Mesenchymal stem cell (in vitro differentiated cells and primary cell): ENCODE measurements around the gene STK32B.

Source experiments
- DNase-seq: peaks from one replicate; pipeline ENCODE4 v3.0.0-alpha.2; 2013
- H2AFZ ChIP-seq: one replicate; pipeline ENCODE4 v1.6.1; 2013; ENCODE audit warnings: low read depth, mild to moderate bottlenecking, control low read depth, inconsistent platforms, low read length, moderate library complexity
- H2AK5ac ChIP-seq: 2 replicates; pipeline ENCODE4 v1.6.1; 2013; ENCODE audit warnings: low read length, moderate library complexity, mild to moderate bottlenecking, inconsistent platforms; ENCODE audit not compliant: severe bottlenecking
- H2BK120ac ChIP-seq: one replicate; pipeline ENCODE4 v1.6.1; 2013; ENCODE audit warnings: low read depth, mild to moderate bottlenecking, inconsistent platforms, low read length, moderate library complexity
- H2BK12ac ChIP-seq, 2 experiments: one replicate each; pipeline ENCODE4 v1.6.1; 2013; ENCODE audit warnings: inconsistent platforms in 2 of 2, low read length in 2 of 2, mild to moderate bottlenecking in 2 of 2, moderate library complexity in 2 of 2, control low read depth in 1 of 2
- H2BK15ac ChIP-seq: one replicate; pipeline ENCODE4 v1.6.1; 2013; ENCODE audit warnings: mild to moderate bottlenecking, low read depth, inconsistent platforms; ENCODE audit not compliant: poor library complexity, severe bottlenecking
- H2BK5ac ChIP-seq: 2 replicates; pipeline ENCODE4 v1.6.1; 2013; ENCODE audit warnings: low read depth, mild to moderate bottlenecking, low read length, control low read depth, inconsistent platforms; ENCODE audit not compliant: poor library complexity, severe bottlenecking
- H3K14ac ChIP-seq, 2 experiments: one replicate each; pipeline ENCODE4 v1.6.1; 2013; ENCODE audit warnings: inconsistent platforms in 2 of 2, low read length in 2 of 2, control low read depth in 1 of 2, mild to moderate bottlenecking in 1 of 2, moderate library complexity in 1 of 2
- H3K18ac ChIP-seq, 2 experiments: one replicate each; pipeline ENCODE4 v1.6.1; 2013; ENCODE audit warnings: inconsistent platforms in 2 of 2, low read length in 2 of 2, control low read depth in 1 of 2, low read depth in 1 of 2, mild to moderate bottlenecking in 1 of 2
- H3K23ac ChIP-seq, 2 experiments: one replicate each; pipeline ENCODE4 v1.6.1; 2013; ENCODE audit warnings: inconsistent platforms in 2 of 2, low read length in 2 of 2, mild to moderate bottlenecking in 2 of 2, moderate library complexity in 2 of 2, control low read depth in 1 of 2
- H3K27ac ChIP-seq: 2 replicates; pipeline ENCODE4 v1.5.1; 2013; ENCODE audit warnings: mild to moderate bottlenecking, moderate library complexity, low read length, control low read depth, inconsistent platforms; ENCODE audit not compliant: poor library complexity, severe bottlenecking
- H3K27me3 ChIP-seq, 2 experiments: 2 replicates each; pipeline versions ENCODE4 v1.6.1 to v1.7.0; 2013; ENCODE audit warnings: low read length in 2 of 2, mild to moderate bottlenecking in 2 of 2, moderate library complexity in 2 of 2, control low read depth in 1 of 2, inconsistent platforms in 1 of 2; ENCODE audit not compliant: control insufficient read depth in 1 of 2, insufficient read depth in 1 of 2
- H3K36me3 ChIP-seq, 2 experiments: 2 replicates each; pipeline versions ENCODE4 v1.6.1 to v1.7.0; 2013; ENCODE audit warnings: low read length in 2 of 2, control low read depth in 1 of 2, inconsistent platforms in 1 of 2, low read depth in 1 of 2, mild to moderate bottlenecking in 1 of 2; ENCODE audit not compliant: insufficient read depth in 2 of 2, control insufficient read depth in 1 of 2
- H3K4ac ChIP-seq, 2 experiments: one replicate each; pipeline ENCODE4 v1.6.1; 2013; ENCODE audit warnings: inconsistent platforms in 2 of 2, low read length in 2 of 2, mild to moderate bottlenecking in 2 of 2, moderate library complexity in 2 of 2, control low read depth in 1 of 2, low read depth in 1 of 2
- H3K4me1 ChIP-seq: 2 replicates; pipeline ENCODE4 v1.6.1; 2013; ENCODE audit warnings: low read depth, low read length, control low read depth; ENCODE audit not compliant: control insufficient read depth, insufficient read depth
- H3K4me2 ChIP-seq: 2 replicates; pipeline ENCODE4 v1.6.1; 2013; ENCODE audit warnings: low read length, mild to moderate bottlenecking, inconsistent platforms; ENCODE audit not compliant: poor library complexity, severe bottlenecking
- H3K4me3 ChIP-seq, 2 experiments: 2 replicates each; pipeline versions ENCODE4 v1.5.1 to v1.7.0; 2013; ENCODE audit warnings: low read length in 2 of 2, mild to moderate bottlenecking in 2 of 2, control low read depth in 1 of 2, low read depth in 1 of 2; ENCODE audit not compliant: insufficient read depth in 1 of 2
- H3K79me1 ChIP-seq: replicated peaks from 2 replicates; pipeline ENCODE4 v1.6.1; 2013; ENCODE audit warnings: mild to moderate bottlenecking, control low read depth, low read length, inconsistent platforms; ENCODE audit not compliant: poor library complexity, severe bottlenecking
- H3K9ac ChIP-seq: 2 replicates; pipeline ENCODE4 v1.7.0; 2013; ENCODE audit warnings: mild to moderate bottlenecking, low read length, moderate library complexity
- H3K9me3 ChIP-seq: 2 replicates; pipeline ENCODE4 v1.7.0; 2013; ENCODE audit warnings: mild to moderate bottlenecking, low read length; ENCODE audit not compliant: control insufficient read depth
- H4K8ac ChIP-seq: one replicate; pipeline ENCODE4 v1.6.1; 2013; ENCODE audit warnings: inconsistent platforms, mild to moderate bottlenecking, low read length, moderate library complexity
- H4K91ac ChIP-seq: one replicate; pipeline ENCODE4 v1.6.1; 2013; ENCODE audit warnings: mild to moderate bottlenecking, low read length, inconsistent platforms
- WGBS: methylation state at CpG from one replicate; pipeline ENCODE4 v1.1.7; 2013; ENCODE audit warnings: mixed read lengths; 5-methylcytosine and 5-hydroxymethylcytosine counted together

Gene STK32B

DNA sequence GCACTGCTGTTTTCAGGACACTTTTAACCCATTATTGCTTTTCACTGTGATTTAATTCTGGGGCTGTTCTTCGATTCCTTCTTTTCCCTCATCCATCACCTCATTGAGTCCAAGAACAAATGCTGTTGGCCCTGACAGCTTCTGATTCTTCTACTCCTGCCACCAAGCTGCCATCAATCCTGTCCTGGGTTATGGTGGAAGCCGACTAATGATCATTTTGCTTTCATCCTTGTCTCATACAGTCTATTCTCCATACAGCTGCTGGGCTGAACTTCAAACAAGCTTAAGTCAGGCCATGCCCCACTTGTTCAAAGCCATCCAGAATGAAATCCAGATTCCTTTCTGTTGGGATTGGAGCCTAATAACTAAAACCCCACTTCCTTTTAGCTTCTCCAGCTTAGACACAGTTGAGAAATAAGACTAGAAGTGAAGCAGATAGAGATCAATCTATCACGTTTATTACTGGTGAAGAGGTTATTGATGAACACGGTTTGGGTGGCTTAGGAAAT is 161.9 kb downstream of the STK32B start:
- Histone ChIP-seq H2BK12ac (no peak overlapping the region), H2AK5ac (no peak overlapping the region), H3K14ac (no peak overlapping the region), H3K4me2 (no peak overlapping the region), H2BK120ac (no peak overlapping the region), H3K27me3 (no peaks in the 10 kb centered on the region), H3K4ac (no peak overlapping the region), H3K79me1 (no peaks in the 10 kb centered on the region), H2AFZ (no peak overlapping the region), H3K9me3 (no peaks in the 10 kb centered on the region), H3K4me3 (no peak overlapping the region), H3K18ac (no peak overlapping the region), H3K23ac (no peak overlapping the region), H3K36me3 (no peaks in the 10 kb centered on the region), H4K8ac (no peak overlapping the region), H3K27ac (no peak overlapping the region), H3K4me1 (no peaks in the 10 kb centered on the region), H4K91ac (no peak overlapping the region), H2BK5ac (no peak overlapping the region), H3K9ac (no peak overlapping the region), H2BK15ac (no peak overlapping the region)
- no peak for DNase-seq
- WGBS: 83% methylated on average over 4 of the region's 4 CpGs

DNA sequence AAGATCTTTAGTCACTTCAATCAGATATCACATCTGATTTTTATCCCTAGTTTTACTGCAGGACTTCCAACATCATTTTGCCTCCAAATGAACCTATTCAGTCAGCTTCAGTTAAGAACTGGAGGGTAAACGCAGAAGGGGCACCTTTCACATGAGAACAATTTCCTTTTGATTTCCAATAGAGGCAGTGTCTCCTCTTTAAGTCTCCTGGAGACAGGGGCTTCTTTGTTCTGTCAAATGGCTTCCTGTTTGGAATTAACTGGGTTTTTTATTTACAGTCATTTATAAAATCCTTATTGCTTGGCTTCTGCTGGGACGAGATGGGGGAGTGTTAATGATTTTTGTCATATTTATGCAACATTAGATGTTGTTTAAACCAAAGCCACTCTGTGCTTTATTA is 164.0 kb downstream of the STK32B start:
- DNase-seq: no peak
- Histone ChIP-seq H3K18ac (no peak overlapping the region), H3K4me2 (no peak overlapping the region), H3K23ac (no peak overlapping the region), H2BK12ac (no peak overlapping the region), H2BK120ac (no peak overlapping the region), H3K4ac (no peak overlapping the region), H2AK5ac (no peak overlapping the region), H3K9me3 (no peaks in the 10 kb centered on the region), H3K4me1 (no peaks in the 10 kb centered on the region), H3K27ac (no peak overlapping the region), H3K36me3 (no peaks in the 10 kb centered on the region), H3K9ac (no peak overlapping the region), H2BK15ac (no peak overlapping the region), H3K4me3 (no peak overlapping the region), H4K91ac (no peak overlapping the region), H2AFZ (no peak overlapping the region), H3K14ac (no peak overlapping the region), H3K27me3 (no peaks in the 10 kb centered on the region), H2BK5ac (no peak overlapping the region), H3K79me1 (no peaks in the 10 kb centered on the region), H4K8ac (no peak overlapping the region)
- 33% methylated on average over 1 of the region's 2 CpGs for WGBS

DNA sequence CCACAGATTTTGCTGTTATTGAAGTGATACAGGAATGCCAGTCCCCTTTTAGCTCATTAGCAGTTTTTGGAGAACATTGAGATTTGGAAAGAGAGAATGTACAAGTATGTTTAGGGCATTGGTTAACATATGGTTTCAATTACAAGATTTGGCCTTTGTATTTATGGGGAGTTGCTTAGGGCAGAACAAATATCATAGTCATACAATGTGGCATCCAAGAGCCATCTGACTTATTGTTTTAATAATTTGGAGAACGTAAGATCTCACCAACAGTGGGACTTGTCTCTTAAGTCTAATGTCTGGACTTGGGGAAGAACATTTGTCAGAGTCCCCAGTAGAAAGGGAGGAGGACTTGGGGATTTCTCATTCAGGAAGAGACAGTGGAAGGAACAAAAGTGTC is 166.1 kb downstream of the STK32B start:
- Histone ChIP-seq H3K27ac (no peak overlapping the region), H3K4me1 (no peaks in the 10 kb centered on the region), H3K9ac (no peak overlapping the region), H3K18ac (no peak overlapping the region), H2BK5ac (no peak overlapping the region), H4K91ac (no peak overlapping the region), H2AK5ac (no peak overlapping the region), H3K4me3 (no peak overlapping the region), H3K14ac (no peak overlapping the region), H3K23ac (no peak overlapping the region), H3K4ac (no peak overlapping the region), H4K8ac (no peak overlapping the region), H3K9me3 (peaks cover 12% of the 10 kb centered on the region), H2BK15ac (no peak overlapping the region), H3K79me1 (no peaks in the 10 kb centered on the region), H2AFZ (no peak overlapping the region), H2BK12ac (no peak overlapping the region), H3K36me3 (no peaks in the 10 kb centered on the region), H2BK120ac (no peak overlapping the region), H3K27me3 (no peaks in the 10 kb centered on the region), H3K4me2 (no peak overlapping the region)
- no peak for DNase-seq
- 86% methylated on average over 1 of the region's 1 CpG for WGBS

DNA sequence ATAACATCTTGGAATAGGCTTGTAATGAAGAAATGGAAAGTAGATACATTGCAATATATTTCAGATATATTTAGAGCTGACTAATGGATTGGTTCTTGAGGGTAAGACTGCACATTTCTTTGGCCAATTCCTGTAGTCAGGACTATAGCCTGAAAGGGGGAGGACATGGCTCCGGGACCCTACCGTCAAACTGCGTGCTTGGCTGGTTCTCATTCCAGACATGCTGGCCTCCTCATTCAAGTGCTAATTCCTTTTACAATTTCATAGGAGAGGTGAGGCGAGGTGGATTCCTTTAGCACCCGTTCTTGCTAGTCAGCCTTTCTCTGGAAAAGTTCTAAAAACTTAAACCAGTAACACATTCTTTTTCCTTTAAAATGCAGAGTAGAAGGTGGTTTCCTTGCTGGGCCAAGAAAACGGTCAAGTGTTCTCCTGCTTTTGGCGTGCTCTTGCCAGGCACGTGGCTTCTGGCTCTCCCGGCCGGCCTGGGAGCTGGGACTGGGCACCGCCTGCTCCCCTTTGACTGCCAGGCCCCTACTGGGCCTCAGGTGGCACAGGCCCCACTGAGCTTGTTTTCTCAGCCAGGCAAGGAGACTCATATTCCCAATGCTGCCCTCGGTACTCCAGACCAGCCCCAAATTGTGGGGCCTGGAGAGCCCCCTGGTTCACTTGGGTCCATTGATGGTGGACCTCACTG is 167.2 kb downstream of the STK32B start:
- Histone ChIP-seq H3K36me3 (no peaks in the 10 kb centered on the region), H3K4me3 (no peak overlapping the region), H3K9me3 (peaks cover 20% of the 10 kb centered on the region), H4K91ac (no peak overlapping the region), H3K27ac (no peak overlapping the region), H3K23ac (no peak overlapping the region), H2AFZ (no peak overlapping the region), H2BK5ac (no peak overlapping the region), H3K18ac (no peak overlapping the region), H3K4me2 (no peak overlapping the region), H2BK120ac (no peak overlapping the region), H2BK15ac (no peak overlapping the region), H3K14ac (no peak overlapping the region), H3K4me1 (no peaks in the 10 kb centered on the region), H2AK5ac (no peak overlapping the region), H3K4ac (no peak overlapping the region), H3K79me1 (no peaks in the 10 kb centered on the region), H3K27me3 (no peaks in the 10 kb centered on the region), H4K8ac (no peak overlapping the region), H2BK12ac (no peak overlapping the region), H3K9ac (no peak overlapping the region)
- WGBS: 72% methylated on average over 10 of the region's 12 CpGs
- DNase-seq: no peak
